IPS DF 4.7 (cell line): ENCODE results near the gene IER3IP1.
"Not testable (repeated sequence)": the region's sequence is repeated elsewhere in the genome, so short reads cannot be mapped to it uniquely, and the experiment has no call there.

ENCODE experiments used
- DNase-seq: peaks from one replicate; pipeline ENCODE4 v3.0.0-alpha.2; 2013; ENCODE audit warnings: low spot score; ENCODE audit errors: extremely low read depth

Gene IER3IP1

DNA sequence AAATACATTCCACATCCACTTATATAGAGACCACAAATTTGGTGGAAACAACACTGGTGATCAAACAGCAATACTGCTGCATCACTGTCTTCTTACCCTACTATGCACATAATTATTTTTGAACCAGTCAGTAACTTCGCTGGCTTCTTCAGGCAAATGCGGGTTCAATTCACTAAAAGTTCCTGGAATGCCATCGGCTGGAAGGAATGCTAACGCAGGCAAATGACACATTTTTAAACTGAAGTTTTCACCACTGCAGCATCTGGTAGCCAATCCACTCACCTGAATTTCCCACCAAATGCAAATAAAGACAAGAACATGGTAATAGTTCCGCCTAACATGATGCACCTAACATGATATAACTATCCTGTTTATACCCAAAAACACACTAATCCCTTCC, 15.9 kb downstream of the IER3IP1 start:
- DNase-seq = no peak

- not testable (repeated sequence) for DNase-seq
Measured at GRCh38 chr18:47158404-47158803, 17.8 kb downstream of the IER3IP1 start.

GRCh38 chr18:47151439-47151838, 24.7 kb downstream of the IER3IP1 start:
- no peak for DNase-seq

- DNase-seq = no peak
Measured at GRCh38 chr18:47150824-47151366, 25.3 kb downstream of the IER3IP1 start.

GRCh38 chr18:47150029-47150823, 25.9 kb downstream of the IER3IP1 start, which contains the start of gene HDHD2:
HDHD2 (minus strand) TSS chr18:47150500; CDS start chr18:47136439, 14,061 bp downstream.
- no peak for DNase-seq

DNA sequence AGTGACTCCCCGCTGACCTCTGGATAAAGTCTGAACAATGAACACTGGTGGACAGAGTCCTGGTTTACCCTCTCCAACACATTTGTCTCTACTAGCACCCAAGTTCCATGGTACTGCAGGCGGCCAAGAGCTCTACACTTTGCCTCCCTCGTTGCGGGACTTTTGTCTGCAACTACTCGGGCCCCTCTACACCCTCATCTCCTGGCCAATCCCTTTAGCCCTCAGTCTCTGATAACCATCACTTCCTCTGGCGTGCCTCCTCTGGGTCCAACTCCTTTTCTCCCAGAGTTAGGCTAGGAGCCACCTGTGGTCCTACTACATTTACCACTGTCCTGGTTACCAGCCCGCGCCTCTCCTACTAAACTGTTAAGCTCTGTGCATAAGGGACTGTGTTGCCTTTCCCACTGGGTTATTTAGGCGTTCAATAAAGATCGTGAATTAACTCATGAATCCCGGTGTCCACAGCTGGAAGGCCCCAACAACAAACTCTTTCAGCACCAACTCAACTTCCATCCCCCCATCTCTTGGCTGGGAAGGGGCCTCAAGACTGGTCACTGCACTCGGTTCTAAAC, 26.6 kb downstream of the IER3IP1 start:
- DNase-seq = no peak

DNA sequence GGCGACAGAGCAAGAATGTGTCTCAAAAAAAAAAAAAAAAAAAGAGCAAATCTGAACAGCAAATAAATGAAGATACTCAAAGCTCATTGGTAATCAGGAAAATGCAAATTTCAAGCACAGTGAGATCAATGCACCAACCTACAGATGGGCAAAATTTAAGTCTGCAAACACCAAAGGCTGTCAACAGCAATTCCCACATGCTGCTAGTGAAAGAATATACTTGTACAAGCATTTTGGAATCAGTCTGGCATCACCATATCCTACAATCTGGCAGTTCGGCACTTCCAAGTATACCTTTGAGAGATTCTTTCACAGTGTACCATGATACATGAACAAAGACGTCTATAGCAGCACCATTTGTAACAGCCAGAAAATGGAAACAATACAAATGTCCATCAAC, 30.0 kb downstream of the IER3IP1 start:
- no peak for DNase-seq

DNA sequence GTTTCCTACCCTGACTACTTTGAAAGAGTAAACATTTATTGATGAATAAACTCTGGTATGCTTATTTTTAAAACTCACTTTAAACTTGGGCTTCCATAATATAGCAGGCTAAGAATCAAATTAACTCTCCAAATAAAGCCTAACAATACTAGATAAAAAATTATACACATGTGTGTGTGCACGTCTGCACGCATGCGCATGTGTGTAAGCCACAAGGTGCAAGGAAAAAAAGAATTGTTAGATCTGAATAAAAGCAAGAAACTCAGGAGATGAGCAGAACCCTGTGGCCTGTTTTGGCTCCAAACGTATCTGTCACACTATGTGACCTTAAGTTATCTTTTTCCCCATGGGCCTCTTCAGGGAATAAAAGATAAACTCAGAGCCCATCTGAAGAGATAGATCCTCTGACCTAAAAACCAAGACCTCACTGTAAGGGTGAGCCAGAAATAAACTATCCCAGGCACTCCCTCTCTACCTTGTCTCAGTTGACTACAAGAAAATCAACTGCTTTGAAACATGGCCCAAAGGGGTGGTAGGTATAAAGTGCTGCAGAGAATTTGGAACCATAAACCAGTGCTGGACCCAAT, 32.2 kb downstream of the IER3IP1 start:
- DNase-seq = no peak

- no peak for DNase-seq
Measured at GRCh38 chr18:47143153-47143552, 33.0 kb downstream of the IER3IP1 start.

GRCh38 chr18:47141289-47141688, 34.9 kb downstream of the IER3IP1 start:
- DNase-seq = no peak

DNA sequence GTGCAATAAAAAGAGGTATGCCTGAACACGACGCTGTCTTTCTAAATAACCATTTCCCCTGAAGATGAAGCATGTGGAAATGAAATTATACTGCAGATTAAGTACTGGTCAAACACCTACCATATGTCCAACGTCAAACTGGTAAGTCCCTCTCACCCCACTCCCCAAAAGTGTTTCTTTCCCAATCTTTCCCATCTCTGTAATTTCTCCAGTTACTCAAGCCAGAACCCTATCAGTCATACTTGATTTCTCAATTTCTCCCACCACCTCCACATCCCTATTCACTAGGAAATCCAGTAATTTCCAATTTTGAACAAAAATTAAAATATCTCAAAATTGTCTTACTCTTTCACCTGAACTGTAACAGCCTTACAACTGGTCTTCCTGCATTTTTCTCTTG, 55.0 kb downstream of the IER3IP1 start:
- no peak for DNase-seq

DNA sequence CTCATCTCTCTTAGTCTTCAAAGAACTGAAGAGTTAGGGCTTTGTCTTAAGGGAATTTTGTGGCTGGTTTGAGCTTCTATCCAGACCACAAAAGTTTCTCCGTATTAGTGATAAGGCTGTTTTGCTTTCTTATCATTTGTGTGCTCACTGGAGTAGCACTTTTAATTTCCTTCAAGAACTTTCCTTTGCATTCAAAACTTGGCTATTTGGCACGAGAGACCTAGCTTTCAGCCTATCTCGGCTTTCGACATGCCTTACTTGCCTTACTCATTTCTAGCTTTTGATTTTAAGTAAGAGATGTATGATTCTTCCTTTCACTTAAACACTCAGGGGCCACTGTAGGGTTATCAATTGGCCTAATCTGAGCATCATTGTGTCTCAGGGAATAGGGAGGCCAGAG, 55.7 kb downstream of the IER3IP1 start:
- no peak for DNase-seq

DNA sequence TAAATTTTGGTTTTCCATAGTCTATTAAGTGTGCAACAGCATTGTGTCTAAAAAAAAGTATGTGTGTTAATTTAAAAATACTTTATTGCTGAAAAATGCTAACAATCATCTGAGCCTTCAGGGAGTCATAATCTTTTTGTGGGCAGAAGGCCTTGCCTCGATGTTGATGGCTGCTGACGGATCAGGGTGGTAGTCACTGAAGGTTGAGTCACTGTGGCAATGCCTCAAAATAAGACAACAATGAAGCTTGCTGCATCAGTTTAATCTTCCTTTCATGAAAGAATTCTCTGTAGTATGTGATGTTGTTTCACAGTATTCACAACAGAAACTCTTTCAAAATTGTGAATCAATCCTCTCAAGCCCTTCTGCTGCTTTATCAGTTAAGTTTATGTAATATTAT, 57.2 kb downstream of the IER3IP1 start:
- no peak for DNase-seq

GRCh38 chr18:47115205-47115604, 61.0 kb downstream of the IER3IP1 start:
- no peak for DNase-seq

GRCh38 chr18:47113796-47114540, 62.2 kb downstream of the IER3IP1 start:
- no peak for DNase-seq

GRCh38 chr18:47110492-47111274, 65.5 kb downstream of the IER3IP1 start:
- DNase-seq = no peak

DNA sequence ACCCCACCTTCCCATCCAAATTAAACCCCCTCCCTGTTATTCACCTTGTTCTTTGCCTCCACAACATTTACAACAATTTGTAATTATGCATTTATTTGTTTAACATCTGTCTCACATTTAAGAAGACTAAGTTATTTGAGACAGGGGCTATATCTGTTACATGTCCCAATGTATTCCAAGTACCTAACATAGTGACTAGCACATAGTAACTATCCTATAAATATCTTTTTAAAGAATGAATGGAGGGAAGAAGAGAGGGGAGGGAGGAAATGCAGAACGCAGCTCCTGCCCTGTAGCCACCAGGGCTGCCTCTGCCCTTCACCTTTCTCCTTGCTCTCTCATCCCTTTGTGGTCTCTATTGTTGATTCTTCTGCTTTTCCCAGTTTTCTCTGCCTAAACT, 66.4 kb downstream of the IER3IP1 start:
- DNase-seq = no peak

DNA sequence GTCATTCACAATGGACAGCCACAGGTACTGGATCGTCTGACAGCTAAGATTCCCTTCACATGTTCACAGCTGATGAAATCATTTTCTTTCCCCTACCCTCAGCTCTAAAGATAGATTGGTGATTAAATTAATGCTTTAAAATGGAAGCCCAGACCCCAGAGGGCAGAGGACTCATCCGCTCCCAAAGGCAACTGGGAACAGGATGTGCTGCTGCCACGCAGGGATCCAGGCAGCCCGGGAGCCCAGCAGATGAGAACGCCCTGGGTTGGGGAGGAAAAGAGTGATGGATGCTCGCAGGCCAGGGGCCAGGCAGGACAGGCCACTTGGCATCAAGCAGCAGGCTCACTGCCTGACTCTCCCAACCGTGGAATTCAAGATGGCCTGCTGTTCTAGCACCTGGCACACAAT, 67.2 kb downstream of the IER3IP1 start:
- no peak for DNase-seq

- no peak for DNase-seq
Measured at GRCh38 chr18:47108373-47108772, 67.8 kb downstream of the IER3IP1 start.
